Esophagus muscularis mucosa (tissue), 4 donors: ENCODE data around the gene NPHP4.

Source experiments
- CTCF ChIP-seq, 3 experiments: fragments of 200-600 bp in 2 of 3; fragments of 450-650 bp in 1 of 3; sonication (generic) in 2 of 3; IDR thresholded peaks; one replicate each; pipeline ENCODE4 v1.5.1; 2017 to 2019; ENCODE audit warnings: antibody characterized with exemption in 3 of 3, mild to moderate bottlenecking in 2 of 3, moderate library complexity in 1 of 3
- EP300 ChIP-seq: sonication (generic); formaldehyde crosslinking; IDR thresholded peaks from one replicate; pipeline ENCODE4 v1.6.1; 2017; ENCODE audit warnings: antibody characterized with exemption
- POLR2A ChIP-seq: fragments of 450-650 bp; IDR thresholded peaks from one replicate; pipeline ENCODE4 v1.6.1; 2017; ENCODE audit warnings: antibody characterized with exemption, moderate library complexity, mild to moderate bottlenecking, low read depth

GRCh38 chr1:5854754-5855153 is 137.5 kb downstream of the NPHP4 start:
- TF ChIP-seq CTCF (IDR thresholded peaks at IDR 0.05), result no peak
- TF ChIP-seq EP300, result no peak
- TF ChIP-seq POLR2A, result no peak
